HCT116 (cell line): ENCODE results near the gene CD93. TPM values are rescaled to one million over a fixed set of nuclear protein-coding genes. Genes with fewer than 3 reads are reported as not detected.

ENCODE experiments used
- ATAC-seq: fragments of 200-7000 bp; cut with Tn5 transposase; 2 replicates; pipeline ENCODE4 v1.9.1; 2020; ENCODE audit warnings: mild to moderate bottlenecking, moderate library complexity
- BruUV-seq: library from RNA; stranded (reverse); fragments of 400-500 nt; replicated peaks from 2 replicates; lab custom pipeline; 2021; lab: Mats Ljungman, UMichigan
- CTCF ChIA-PET: fragments of 300-600 bp; sonication (Branson Sonifier 250); formaldehyde crosslinking; loops from one replicate; lab custom pipeline; 2021; ENCODE audit warnings: antibody characterized with exemption; lab: Charles Lee
- POLR2A ChIA-PET: fragments of 300-600, 350-600 bp; sonication (Branson Sonifier 250); formaldehyde crosslinking; loops from one replicate; lab custom pipeline; 2021; ENCODE audit warnings: antibody characterized with exemption; lab: Charles Lee
- RAD21 ChIA-PET, 2 experiments: fragments of 300-600 bp; sonication (Branson Sonifier 250); formaldehyde crosslinking; loops; one replicate each; lab custom pipeline; 2023; ENCODE audit warnings: low total read pairs in 2 of 2; ENCODE audit not compliant: uncharacterized antibody in 2 of 2, unreplicated experiment in 2 of 2, low non-redundant PET in 1 of 2; lab: Charles Lee
- DNase-seq: peaks from one replicate; pipeline ENCODE4 v3.0.0-alpha.2; 2010; ENCODE audit warnings: low read depth, low spot score
- H2AFZ ChIP-seq: fragments of 200-600 bp; shearing (Covaris generic), sonication (generic); 2 replicates; pipeline ENCODE4 v1.6.1; 2017; ENCODE audit warnings: low read depth, mixed run types, mixed read lengths, antibody characterized with exemption, low read length; ENCODE audit not compliant: poor library complexity, severe bottlenecking
- H3K27ac ChIP-seq: 2 replicates; pipeline ENCODE4 v1.5.1; 2012; ENCODE audit warnings: low read depth, low read length
- H3K27me3 ChIP-seq: fragments of 200-600 bp; sonication (generic); 2 replicates; pipeline ENCODE4 v1.6.1; 2016; ENCODE audit warnings: mixed run types, low read length, mixed read lengths; ENCODE audit not compliant: insufficient read depth
- H3K36me3 ChIP-seq, 2 experiments: fragments of 200-500 bp in 1 of 2; fragments of 200-600 bp in 1 of 2; sonication (Bioruptor generic) in 1 of 2; sonication (generic) in 1 of 2; 2 replicates each; pipeline versions ENCODE4 v1.5.1 to v1.6.1; 2014 to 2016; ENCODE audit warnings: low read length in 2 of 2, inconsistent platforms in 1 of 2, mixed read lengths in 1 of 2, mixed run types in 1 of 2; ENCODE audit not compliant: insufficient read depth in 2 of 2, control insufficient read depth in 1 of 2
- H3K4me1 ChIP-seq, 2 experiments: fragments of 200-600 bp in 1 of 2; sonication (generic) in 1 of 2; 2 replicates each; pipeline versions ENCODE4 v1.5.1 to v1.6.1; 2012 to 2017; ENCODE audit warnings: low read length in 2 of 2, inconsistent platforms in 1 of 2, mild to moderate bottlenecking in 1 of 2, mixed read lengths in 1 of 2, mixed run types in 1 of 2, moderate library complexity in 1 of 2; ENCODE audit not compliant: insufficient read depth in 2 of 2, control insufficient read depth in 1 of 2
- H3K4me2 ChIP-seq: fragments of 200-600 bp; sonication (generic); 2 replicates; pipeline ENCODE4 v1.6.1; 2017; ENCODE audit warnings: mixed run types, low read length, mixed read lengths
- H3K4me3 ChIP-seq, 2 experiments: fragments of 200-600 bp in 1 of 2; sonication (generic) in 1 of 2; replicated peaks in 1 of 2; 2 replicates each; pipeline ENCODE4 v1.5.1; 2011 to 2016; ENCODE audit warnings: low read length in 2 of 2, control low read depth in 1 of 2, low read depth in 1 of 2, mild to moderate bottlenecking in 1 of 2, mixed read lengths in 1 of 2, mixed run types in 1 of 2
- H3K79me2 ChIP-seq: fragments of 200-600 bp; sonication (generic); 2 replicates; pipeline ENCODE4 v1.6.1; 2017; ENCODE audit warnings: mild to moderate bottlenecking, mixed run types, low read length, moderate library complexity, mixed read lengths; ENCODE audit not compliant: insufficient read depth
- H3K9ac ChIP-seq: fragments of 200-600 bp; sonication (generic); 2 replicates; pipeline ENCODE4 v1.6.1; 2016; ENCODE audit warnings: low read length, mixed read lengths
- H3K9me2 ChIP-seq: fragments of 200-600 bp; sonication (generic), shearing (Covaris generic); 2 replicates; pipeline ENCODE4 v1.6.1; 2017; ENCODE audit warnings: mixed run types, mild to moderate bottlenecking, moderate library complexity; ENCODE audit not compliant: insufficient read depth
- H3K9me3 ChIP-seq, 2 experiments: fragments of 200-500 bp in 1 of 2; fragments of 200-600 bp in 1 of 2; sonication (Bioruptor generic) in 1 of 2; sonication (generic) in 1 of 2; 2 replicates each; pipeline ENCODE4 v1.6.1; 2014 to 2017; ENCODE audit warnings: low read length in 2 of 2, mixed read lengths in 2 of 2, inconsistent platforms in 1 of 2, low read depth in 1 of 2, mild to moderate bottlenecking in 1 of 2, mixed run types in 1 of 2, moderate library complexity in 1 of 2; ENCODE audit not compliant: control insufficient read depth in 1 of 2, insufficient read depth in 1 of 2
- H4K20me1 ChIP-seq: fragments of 200-600 bp; sonication (generic), shearing (Covaris generic); 2 replicates; pipeline ENCODE4 v1.6.1; 2017; ENCODE audit warnings: mixed run types, mild to moderate bottlenecking, moderate library complexity; ENCODE audit not compliant: insufficient read depth
- ATF3 ChIP-seq: IDR thresholded peaks from 2 replicates; pipeline ENCODE4 v1.6.1; 2012
- CBX3 ChIP-seq: IDR thresholded peaks from 2 replicates; pipeline ENCODE4 v1.6.1; 2012; ENCODE audit warnings: low read depth
- CEBPB ChIP-seq: IDR thresholded peaks from 2 replicates; pipeline ENCODE4 v1.6.1; 2012; ENCODE audit warnings: low read depth
- CTCF ChIP-seq, 3 experiments: fragments of 200-600 bp in 1 of 3; sonication (generic) in 1 of 3; IDR thresholded peaks in 2 of 3; conservative IDR thresholded peaks in 1 of 3; 2 replicates each; pipeline ENCODE4 v1.5.1; 2012 to 2017; ENCODE audit warnings: low read depth in 2 of 3, low read length in 2 of 3, antibody characterized with exemption in 1 of 3, borderline replicate concordance in 1 of 3, control low read depth in 1 of 3, mild to moderate bottlenecking in 1 of 3, mixed read lengths in 1 of 3, mixed run types in 1 of 3, moderate library complexity in 1 of 3; ENCODE audit not compliant: insufficient read depth in 1 of 3
- EGR1 ChIP-seq: IDR thresholded peaks from 2 replicates; pipeline ENCODE4 v1.6.1; 2012; ENCODE audit warnings: low read depth
- EZH2 ChIP-seq: fragments of 200-600 bp; sonication (generic); IDR thresholded peaks from 2 replicates; pipeline ENCODE4 v1.6.1; 2017; ENCODE audit warnings: antibody characterized with exemption, mixed run types
- EZH2phosphoT487 ChIP-seq: fragments of 200-600 bp; IDR thresholded peaks from 2 replicates; pipeline ENCODE4 v1.6.1; 2018; ENCODE audit warnings: antibody characterized with exemption, borderline replicate concordance
- FOSL1 ChIP-seq: IDR thresholded peaks from 2 replicates; pipeline ENCODE4 v1.6.1; 2012; ENCODE audit warnings: low read depth
- JUND ChIP-seq: IDR thresholded peaks from 2 replicates; pipeline ENCODE4 v1.6.1; 2012
- MAX ChIP-seq: IDR thresholded peaks from 2 replicates; pipeline ENCODE4 v1.6.1; 2012
- POLR2A ChIP-seq: IDR thresholded peaks from 2 replicates; pipeline ENCODE4 v1.7.0; 2011; ENCODE audit warnings: borderline replicate concordance; ENCODE audit not compliant: insufficient read depth, insufficient read length; ENCODE audit errors: extremely low read depth
- POLR2AphosphoS5 ChIP-seq: IDR thresholded peaks from 2 replicates; pipeline ENCODE4 v1.6.1; 2011; ENCODE audit warnings: mild to moderate bottlenecking, low read depth, low read length, moderate library complexity
- RAD21 ChIP-seq: IDR thresholded peaks from 2 replicates; pipeline ENCODE4 v1.6.1; 2012; ENCODE audit warnings: low read depth, mild to moderate bottlenecking
- SIN3A ChIP-seq: IDR thresholded peaks from 2 replicates; pipeline ENCODE4 v1.6.1; 2012; ENCODE audit warnings: low read depth
- SP1 ChIP-seq: IDR thresholded peaks from 2 replicates; pipeline ENCODE4 v1.6.1; 2012; ENCODE audit warnings: low read depth
- SRF ChIP-seq: IDR thresholded peaks from 2 replicates; pipeline ENCODE4 v1.6.1; 2012; ENCODE audit warnings: low read depth
- YY1 ChIP-seq: IDR thresholded peaks from 2 replicates; pipeline ENCODE4 v1.6.1; 2011; ENCODE audit warnings: low read length, low read depth, moderate library complexity, mild to moderate bottlenecking; ENCODE audit not compliant: insufficient replicate concordance; ENCODE audit errors: extremely low read depth
- ZFX ChIP-seq: fragments of 450-650 bp; IDR thresholded peaks from 2 replicates; pipeline ENCODE4 v1.6.1; 2017
- ZNF274 ChIP-seq: fragments of 200-500 bp; sonication (Bioruptor generic); IDR thresholded peaks from 2 replicates; pipeline ENCODE4 v1.6.1; 2014; ENCODE audit warnings: mild to moderate bottlenecking, low read depth, low read length, inconsistent platforms
- intact Hi-C: fragments of 100-400 bp; cut with micrococcal nuclease; formaldehyde crosslinking; loops from 2 replicates; pipeline ENCODE4 v1.10.0; 2022
- total RNA-seq: library from RNA; stranded (reverse); gene quantifications from one replicate; pipeline ENCODE4 v1.2.1, GENCODE V29; 2021; ENCODE audit not compliant: unreplicated experiment

Gene CD93
- total RNA-seq, 1 experiment from 2014 or later: 0.07 TPM

DNA sequence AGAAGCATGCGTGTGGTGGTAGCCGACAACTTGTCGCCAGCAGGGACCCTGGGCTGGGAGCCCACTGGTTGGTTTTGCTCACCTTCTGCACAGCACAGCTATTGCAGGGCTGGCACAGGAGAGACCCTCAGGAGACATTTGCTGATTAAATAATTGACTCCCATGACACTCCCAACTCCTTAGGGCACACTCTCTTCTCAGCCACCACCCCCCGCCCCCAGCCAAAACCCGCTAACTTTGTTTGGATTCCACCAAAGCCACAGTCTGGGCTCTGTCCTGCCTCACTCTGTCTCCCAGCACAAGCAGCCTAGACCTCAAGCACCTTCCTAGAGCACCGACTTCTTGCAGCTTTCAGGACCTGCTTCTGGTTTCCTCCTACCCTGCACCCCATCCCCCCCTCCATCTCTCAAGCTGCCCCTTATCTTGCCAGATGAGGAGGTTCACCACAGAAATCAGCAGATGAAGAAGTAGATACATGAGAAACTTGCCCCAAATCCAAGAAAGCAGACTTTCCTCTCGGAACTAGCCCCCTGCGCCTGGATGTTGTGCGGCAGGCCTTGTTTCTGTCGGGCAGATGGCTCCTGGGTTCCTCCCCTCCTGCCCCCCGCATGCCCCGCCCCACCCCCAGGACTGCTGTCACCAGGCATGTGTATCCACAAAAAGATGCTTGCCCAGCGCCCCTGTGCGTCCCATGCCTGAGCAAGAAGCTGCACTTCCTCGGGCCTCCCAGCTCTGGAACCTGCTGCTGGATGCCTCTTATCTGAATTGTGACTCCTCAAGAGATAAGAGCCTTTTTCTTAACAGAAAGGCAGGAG, 35.0 kb upstream of the CD93 start:
- ChIA-PET RAD21 (no interaction called here), POLR2A (no interaction called here), CTCF (no interaction called here)
- Histone ChIP-seq H2AFZ (no peak overlapping the region), H3K27ac (no peak overlapping the region), H3K27me3 (no peaks in the 10 kb centered on the region), H4K20me1 (no peaks in the 10 kb centered on the region), H3K4me3 (no peak overlapping the region), H3K36me3 (no peaks in the 10 kb centered on the region), H3K9me2 (no peaks in the 10 kb centered on the region), H3K4me2 (no peak overlapping the region), H3K4me1 (peaks cover 0 to 7% of the 10 kb centered on the region in 2 experiments; a peak in 1 of 4 replicates), H3K79me2 (no peaks in the 10 kb centered on the region), H3K9ac (no peak overlapping the region), H3K9me3 (no peaks in the 10 kb centered on the region)
- no peak for ATAC-seq
- intact Hi-C loops: no loop called here
- TF ChIP-seq YY1 (no peak), ATF3 (no peak), ZFX (no peak), CBX3 (no peak), SP1 (no peak), POLR2A (no peak), CTCF (IDR thresholded peaks at IDR 0.05 in 2 of 3, conservative IDR thresholded peaks at IDR 0.05 in 1 of 3; ENCODE audit: borderline replicate concordance in 1 of 3, insufficient read depth in 1 of 3, low read depth in 2 of 3, low read length in 2 of 3) (no peak), FOSL1 (no peak), SIN3A (no peak), EGR1 (no peak), RAD21 (no peak), CEBPB (no peak), SRF (no peak), EZH2 (no peak), ZNF274 (no peak), EZH2phosphoT487 (no peak), POLR2AphosphoS5 (no peak), JUND (no peak), MAX (no peak)
- DNase-seq: no peak
- BruUV-seq: no TSS peak
